Activated T-cell treated with anti-CD3 and anti-CD28 coated beads for 4 hours (primary cell): ENCODE measurements around the gene SMC1A.
"Not testable (repeated sequence)": the region's sequence is repeated elsewhere in the genome, so short reads cannot be mapped to it uniquely, and the experiment has no call there.

Source experiments
- DNase-seq: peaks from one replicate; pipeline ENCODE4 v3.0.0-alpha.2; 2020

The SMC1A gene

DNA sequence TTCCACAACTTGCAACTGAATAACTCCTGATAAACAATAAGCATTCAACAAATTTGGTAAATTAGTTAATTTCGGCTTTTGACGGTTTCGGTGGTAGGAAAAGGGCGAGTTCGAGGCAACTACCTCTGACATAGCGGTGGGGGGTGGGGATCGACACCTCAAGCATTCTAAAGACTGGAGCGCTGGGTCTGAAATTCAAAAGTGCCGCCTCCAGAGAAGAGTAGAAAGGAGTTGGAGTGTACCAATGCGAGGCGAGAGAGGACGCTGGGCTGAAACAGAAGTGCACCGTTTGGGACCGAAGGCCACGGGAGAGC is 725 bp downstream of the SMC1A start:
- DNase-seq = no peak

DNA sequence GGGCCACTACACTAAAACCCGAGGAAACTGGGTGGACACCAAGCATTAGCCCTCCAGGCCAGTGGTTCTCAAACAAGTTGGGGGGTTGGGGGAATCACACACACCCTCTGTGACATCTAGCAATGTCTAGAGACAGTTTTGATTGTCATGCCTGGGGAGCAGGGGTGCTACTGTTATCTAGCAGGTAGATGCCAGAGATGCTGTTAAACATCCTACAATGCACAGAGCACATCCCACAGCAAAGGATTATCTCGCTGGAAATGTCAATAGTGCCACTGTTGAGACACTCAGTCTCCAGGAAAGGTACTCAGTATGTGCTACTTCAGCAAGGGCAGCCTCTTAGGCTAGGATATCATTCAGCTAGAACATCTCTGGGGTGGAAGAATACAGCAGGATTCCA is 1.3 kb downstream of the SMC1A start:
- DNase-seq = no peak

DNA sequence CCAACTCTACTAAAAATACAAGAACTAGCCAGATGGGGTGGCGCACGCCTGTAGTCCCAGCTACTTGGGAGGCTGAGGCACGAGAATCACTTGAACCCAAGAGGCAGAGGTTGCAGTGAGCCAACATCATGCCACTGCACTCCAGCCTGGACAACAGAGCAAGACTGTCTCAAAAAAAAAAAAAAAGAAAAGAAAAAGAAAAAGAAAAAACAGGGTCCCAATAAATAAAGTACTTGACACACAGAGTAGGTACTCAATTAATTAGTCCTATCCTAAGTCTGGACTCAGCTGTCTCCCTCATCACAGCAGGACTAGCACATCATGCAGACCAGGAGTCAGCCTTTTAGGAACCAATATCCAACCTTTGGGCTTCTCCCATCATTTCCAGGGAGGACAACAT is 2.1 kb downstream of the SMC1A start:
- not testable (repeated sequence) for DNase-seq

DNA sequence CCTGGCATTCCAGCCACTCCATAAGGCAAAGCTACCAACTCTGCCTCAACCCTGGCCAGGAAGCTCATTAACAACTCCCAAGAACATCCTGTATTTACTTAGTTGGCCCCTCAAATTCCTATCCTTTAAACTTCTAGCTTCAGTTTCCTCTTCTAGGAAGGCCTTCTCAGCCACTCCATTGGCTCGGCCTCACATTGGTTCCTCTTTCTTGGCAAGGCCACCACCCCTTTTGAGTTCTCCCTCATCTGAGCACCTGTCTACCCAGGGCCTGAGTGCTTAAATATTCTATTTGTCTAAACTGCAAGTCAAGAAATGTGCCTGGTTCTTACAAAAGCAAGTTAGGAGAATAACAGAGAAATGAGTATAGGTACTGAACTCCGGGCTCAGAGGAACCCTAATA is 10.0 kb downstream of the SMC1A start:
- DNase-seq = no peak

DNA sequence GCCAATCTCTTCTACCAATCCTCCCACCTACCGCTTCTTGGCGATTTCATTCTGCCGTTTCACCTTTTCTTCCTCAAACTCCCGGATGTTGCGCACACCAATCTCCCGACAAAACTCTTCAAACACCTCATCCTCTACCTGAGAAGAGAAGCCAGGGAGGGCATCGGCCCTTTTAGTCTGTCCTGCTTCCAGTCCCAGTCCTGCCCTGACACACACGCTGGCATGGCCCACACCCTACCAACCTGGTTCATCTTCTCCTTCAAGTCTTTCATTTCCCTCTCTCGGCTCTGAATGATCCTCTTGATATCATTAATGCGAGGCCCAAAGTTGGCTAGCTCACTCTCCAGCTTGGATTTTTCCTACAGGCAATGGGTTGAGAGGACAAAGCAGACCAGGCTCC is 18.9 kb downstream of the SMC1A start:
- no peak for DNase-seq

DNA sequence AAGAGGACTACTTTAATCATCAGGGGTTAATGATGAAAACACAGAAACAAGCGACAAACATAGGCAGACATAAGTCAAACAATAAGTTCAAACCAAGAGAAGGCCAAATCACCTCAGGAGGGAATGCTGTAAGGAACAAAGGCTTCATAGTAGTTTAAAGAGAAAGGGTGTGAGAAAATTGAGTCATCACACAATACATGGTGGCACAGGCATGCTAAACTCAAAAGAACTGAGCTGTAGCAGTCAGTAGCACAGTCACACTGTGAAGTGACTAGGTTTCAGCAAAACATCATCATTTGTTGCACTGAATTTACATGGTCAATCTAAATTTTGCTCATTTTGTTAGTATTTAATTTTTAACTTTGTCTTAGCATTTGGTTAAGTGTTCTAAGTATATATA is 24.2 kb downstream of the SMC1A start:
- DNase-seq = no peak

DNA sequence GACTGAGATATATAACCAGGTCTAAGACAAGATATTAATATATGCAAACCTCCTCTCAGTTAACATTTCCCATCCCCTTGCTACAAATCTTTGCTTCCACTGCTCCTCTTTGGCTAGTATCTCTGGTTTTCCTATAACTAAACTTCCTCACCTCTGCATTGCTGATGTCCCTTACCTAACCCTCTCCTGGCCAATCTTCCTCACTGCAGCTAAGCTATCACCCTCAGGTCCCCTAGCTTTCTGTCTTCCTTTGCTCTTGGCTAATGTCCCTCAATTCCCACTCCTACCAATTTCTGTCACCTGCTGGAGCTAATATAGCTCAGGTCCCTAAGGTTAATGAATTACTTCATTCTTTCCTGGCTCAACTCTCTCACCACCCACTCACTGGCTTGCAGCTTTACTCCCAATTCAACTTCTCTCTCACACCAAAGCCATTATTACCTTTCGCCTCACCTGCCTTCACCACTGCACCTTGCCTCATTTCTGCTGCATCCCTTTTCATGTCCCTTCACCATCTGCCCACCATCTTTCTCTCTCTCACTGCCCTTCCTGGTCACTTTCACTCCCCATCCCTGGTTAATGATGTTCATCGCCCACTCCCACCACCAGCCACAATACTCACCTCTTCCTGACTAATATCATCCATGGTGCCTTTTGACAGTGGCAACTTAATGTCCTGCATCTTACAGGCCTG is 26.7 kb downstream of the SMC1A start:
- no peak for DNase-seq

DNA sequence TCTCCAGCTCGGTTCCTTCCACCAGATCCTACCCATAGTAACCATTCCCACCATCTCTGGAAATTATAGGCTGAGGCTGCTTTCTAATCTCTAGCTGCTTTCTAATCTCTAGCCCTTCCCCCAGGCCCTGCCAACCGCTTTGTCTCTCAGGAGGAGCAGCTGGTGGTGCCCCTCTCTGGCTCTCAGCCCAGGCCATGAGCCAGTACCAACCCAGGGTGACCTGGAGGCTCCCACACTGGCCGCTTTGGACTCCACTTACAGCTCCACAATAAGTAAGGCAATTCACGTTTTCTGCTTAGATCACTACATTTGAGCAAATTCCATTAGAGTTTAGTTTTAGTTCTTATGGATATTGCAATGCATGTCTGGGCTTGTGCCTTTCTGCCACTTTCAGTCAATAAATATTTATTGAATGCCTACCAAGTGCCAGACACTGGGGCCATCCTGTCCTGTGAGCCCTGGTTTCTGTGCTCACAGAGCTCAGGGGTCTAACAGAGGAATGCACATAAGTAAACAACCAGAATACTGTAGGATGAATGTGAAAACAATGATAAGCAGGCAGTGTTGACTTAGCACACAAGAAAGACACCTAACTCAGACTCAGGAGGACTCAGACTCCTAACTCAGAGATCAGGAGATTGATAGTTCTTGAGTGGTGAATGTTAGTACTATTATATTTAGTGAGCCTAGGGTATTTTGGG is 38.9 kb downstream of the SMC1A start:
- DNase-seq = no peak

DNA sequence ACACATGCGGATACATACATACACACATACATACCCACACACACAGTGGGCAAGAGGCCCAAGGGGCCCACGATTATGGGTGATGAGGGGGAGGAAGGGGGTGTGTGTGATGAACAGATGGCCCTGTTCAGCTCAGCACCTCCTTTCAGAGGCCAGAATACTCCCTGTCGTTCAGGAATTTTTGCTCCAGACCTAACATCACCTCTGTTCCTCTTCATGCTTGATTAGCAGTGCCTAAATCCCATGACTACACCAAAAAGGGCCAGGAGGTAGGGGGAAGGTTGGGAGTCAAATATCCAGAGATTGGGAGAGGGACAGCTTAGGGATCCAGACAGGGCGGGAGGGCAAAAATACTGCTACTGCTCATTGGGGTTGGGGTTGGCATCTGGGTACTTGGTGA is 42.7 kb downstream of the SMC1A start:
- no peak for DNase-seq

DNA sequence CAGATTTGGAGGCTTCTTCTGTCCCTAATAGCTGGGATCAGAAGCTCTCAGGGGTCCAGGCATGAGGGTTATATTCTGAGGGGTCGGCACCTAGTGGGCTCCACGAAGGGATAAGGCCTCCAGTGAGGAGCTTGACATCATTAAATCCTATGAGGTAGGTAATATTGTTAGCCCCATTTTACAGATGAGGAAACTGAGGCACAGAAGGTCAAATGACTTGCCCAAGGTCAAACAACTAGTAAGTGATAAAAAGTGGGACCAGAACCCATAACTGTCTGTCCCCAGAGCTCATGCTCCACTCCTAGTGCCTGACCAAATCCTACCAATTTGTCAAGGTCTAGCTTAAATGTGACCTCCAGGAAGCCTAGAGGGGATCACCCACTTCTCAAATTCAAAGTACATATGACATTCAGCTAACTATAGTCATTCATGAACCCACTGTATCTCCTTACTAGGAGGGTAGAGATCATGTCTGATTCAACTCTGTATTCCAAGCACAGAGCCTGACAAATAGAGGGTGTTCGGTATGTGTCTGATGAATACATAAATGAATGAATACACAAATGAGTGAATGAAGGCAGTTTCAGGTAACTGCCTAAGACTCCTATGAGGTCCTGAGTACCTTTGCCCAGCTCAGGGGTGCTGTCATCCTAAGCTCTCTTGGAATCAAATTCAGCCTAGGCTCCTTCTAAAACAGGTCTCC is 43.3 kb downstream of the SMC1A start:
- DNase-seq = no peak

DNA sequence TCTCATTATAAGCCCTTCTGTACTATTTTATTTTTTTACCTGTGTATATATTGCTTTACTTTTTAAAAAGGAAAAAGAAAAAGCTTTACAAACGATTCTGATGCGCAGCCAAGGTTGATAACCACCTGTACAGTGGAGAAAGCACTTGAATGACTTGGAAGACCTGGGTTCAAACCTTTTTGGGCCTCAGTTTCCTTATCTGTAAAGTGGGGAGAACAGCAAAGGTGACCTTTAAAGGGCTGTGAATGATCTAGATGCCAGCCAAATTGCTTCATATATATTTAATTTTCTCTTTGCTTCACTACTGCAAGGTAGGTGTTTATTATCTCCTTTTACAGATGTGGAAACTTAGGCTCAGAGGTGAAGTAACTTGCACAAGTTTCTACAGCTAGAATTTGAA is 45.0 kb downstream of the SMC1A start:
- no peak for DNase-seq

DNA sequence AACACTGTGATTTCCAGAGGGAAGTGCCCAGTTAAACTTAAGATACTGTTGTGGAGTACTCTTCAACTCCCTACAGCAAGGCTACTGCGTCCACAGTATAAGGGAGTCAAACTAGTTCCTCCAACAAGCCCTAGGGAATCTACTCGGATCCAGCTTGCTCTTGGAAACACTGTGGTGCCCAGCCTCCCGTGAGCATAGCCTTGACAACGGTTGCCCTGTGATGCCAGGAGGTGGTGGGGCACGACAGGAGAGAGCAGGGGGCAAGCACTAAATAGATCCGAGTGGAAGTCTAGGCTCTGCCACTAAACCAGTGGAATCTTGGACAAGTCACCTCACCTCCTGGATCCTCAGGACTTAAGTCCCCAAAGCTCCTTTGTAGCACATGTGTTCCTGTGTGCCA is 45.6 kb downstream of the SMC1A start:
- no peak for DNase-seq

DNA sequence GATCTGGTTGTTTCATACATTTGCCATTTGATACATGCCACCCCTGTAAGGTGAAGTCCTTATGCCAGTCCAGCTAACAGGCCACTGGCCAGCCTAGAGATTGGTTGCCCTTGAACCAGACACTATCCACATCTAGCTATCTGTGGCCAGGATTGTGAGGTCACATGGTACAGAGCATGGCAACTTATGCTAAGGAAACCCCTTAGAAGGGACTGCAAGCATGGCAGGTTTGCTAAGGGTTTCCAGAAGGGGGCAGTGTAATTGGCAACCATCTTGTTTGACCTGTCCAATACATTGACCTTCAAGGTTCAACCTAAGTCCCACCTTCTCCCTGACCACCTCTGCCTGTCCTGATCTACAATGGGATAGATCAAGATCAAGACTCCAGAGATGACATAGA is 47.5 kb downstream of the SMC1A start:
- DNase-seq = no peak

DNA sequence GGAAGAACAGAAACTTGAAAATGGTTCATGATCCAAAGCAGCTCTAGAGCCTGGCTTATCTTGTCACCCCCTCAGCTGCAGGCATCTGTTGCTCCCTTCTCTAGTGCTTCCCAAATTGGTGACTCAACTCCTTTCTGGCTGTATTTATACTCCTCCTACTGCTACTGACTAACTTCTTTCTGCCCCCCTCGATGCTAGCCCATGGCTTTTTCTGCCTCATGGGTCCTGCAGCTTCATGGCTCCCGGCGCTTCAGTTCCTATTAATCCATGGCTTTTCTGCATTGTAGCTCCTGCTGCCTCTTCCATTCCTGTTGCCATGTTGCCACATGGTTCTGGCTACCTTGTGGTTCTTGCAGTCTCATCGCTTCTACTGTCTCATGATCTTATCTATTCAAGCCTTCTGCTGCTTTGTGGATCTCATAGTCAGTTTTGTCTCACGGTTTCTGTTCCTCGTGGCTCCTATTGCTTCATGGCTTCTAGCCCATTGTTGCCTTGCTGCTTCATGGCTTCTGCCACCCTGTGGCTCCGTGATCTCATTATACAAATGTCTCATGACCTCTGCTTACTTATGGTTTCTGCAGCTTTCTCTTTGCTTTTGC is 48.1 kb downstream of the SMC1A start:
- DNase-seq = no peak

DNA sequence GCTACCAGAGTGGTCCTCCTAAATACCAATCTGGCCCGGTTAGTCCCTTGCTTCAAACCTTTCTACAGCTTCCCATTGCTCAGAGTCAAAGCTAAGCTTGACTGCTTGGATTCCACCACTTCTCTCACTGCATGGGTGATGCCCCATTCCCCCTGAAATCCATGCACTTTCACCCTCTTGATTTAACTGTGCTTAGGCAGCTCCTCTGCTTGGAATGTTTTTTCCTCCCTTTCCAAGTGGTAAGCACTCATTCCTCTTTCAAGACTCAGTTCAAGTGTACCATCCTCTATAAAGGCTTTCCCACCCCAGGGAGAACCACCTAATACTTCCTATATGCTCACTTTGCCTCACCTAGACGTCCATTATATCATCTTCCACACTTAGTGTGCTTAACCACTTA is 49.1 kb downstream of the SMC1A start:
- no peak for DNase-seq

DNA sequence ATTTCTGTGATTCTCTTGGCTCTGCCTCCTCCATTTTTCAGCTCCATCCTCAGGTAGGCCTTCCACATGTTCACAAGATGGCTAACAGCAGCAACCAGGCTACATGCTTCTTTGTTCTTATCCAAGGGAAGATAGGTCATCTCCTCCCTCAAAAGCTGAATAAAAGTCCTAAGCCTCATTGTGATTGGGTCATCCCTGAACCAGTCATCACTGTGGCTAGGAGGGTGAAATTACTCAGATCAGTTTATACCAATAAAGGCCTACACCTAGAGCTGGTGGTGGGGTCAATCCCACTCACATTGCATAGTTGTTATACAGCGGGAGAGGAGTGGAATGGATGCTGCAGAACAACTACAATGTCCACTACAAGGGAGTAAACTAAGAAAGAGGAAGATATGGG is 56.0 kb downstream of the SMC1A start:
- DNase-seq = not testable (repeated sequence)

DNA sequence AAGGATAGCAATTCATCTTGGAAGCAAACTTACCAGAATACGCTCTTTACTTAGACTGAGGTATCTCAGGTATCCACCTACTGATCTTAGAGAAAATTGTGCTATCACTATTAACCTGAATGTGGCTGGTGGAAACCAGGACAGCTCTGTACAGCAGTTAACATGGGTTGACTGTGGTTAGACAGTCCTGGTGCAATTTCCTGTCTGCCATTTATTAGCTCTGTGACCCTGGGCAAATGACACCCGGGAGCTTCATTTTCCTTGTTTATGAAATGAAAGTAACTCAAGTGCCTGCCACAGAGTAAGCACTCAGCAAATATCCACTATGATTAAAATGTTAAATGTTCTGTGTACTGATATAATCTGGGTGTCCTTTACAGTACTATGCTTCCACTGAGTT is 60.0 kb downstream of the SMC1A start:
- no peak for DNase-seq

DNA sequence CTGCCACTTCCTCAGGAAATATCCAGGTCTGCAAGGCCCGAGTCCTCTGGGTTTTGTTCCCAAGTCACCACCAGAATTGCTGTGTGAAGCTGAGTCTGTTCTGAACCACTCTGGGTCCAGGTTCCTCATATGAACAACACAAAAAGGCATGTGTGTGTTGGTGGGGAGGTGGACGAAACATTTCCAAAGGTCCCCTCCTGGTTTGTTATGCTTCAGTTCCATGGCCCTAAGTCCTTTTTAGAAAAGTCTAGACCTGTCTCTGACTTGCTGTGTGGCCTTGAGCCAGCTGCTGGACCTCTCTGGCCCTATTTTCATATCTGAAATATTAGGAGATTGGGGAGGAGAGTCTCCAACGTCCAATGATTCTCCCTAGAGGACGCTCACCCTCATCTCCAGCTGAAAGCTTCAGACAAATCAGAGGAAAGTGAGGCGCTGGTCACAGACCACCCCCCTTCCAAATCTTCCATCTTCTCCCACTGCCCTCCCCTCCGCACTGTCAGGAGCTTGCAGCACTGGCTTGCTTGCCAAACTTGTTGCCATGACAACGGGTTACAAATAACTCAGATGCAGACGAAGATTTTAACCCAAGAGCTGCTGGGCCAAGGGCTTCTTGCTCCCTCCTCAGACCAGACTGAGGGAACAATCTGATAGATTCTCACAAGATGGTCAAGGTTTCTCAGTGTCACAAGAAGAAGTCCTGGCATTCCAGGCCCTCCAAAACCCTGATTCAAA is 64.5 kb downstream of the SMC1A start:
- no peak for DNase-seq

DNA sequence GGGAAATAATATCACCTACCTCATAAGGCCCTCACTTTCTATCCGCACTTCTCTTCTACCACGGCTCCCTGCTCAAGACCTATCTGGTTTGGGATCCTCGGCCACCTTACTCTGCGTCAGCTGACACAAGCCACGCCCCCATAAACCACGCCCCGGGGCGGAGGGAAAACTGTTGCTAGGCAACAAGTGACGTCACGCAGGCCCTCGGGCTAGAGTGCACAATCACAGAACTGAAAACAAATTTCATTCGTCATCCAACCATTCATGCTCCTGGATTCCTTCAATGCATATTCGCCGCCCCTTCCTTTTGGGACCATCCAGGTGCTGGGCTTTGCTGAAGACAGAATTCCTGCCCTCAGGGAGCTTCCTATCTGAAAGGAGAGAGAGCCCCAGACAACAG is 66.3 kb downstream of the SMC1A start:
- DNase-seq = no peak

DNA sequence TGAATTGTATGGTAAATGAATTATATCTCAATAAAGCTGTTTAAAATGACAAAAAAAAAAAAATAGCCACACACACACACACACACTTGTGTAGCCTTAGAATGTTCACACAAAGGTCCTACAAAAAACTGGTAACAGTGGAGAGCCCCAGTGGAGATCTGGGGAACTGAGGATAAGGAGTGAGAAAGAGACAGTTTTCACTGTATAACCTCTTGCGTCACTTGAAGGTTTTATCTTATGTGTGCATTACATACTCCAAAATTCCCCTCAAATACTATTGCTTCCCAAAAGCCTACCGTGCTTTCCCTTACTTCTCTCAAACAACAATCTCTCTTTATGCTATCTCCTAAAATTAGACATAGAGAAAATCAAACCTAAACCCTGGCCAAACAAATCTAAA is 67.8 kb downstream of the SMC1A start:
- DNase-seq = no peak

DNA sequence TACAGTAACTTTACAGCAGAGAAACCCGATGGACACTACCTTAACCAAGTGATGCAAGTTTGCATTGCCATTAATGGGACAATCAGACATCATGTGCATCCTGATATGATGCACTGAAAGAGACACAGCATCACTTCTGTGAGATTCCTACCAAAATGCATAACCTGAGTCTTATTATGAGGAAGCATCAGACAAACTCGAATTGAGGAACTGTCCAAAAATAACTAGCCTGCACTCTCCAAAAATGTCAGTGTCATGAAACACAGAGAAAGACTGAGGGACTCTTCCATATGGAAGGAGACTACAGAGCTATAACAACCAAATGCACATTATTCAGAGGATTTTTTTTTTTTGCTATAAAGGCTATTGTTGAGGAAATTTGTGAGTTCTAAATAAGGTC is 74.5 kb downstream of the SMC1A start:
- DNase-seq = no peak

DNA sequence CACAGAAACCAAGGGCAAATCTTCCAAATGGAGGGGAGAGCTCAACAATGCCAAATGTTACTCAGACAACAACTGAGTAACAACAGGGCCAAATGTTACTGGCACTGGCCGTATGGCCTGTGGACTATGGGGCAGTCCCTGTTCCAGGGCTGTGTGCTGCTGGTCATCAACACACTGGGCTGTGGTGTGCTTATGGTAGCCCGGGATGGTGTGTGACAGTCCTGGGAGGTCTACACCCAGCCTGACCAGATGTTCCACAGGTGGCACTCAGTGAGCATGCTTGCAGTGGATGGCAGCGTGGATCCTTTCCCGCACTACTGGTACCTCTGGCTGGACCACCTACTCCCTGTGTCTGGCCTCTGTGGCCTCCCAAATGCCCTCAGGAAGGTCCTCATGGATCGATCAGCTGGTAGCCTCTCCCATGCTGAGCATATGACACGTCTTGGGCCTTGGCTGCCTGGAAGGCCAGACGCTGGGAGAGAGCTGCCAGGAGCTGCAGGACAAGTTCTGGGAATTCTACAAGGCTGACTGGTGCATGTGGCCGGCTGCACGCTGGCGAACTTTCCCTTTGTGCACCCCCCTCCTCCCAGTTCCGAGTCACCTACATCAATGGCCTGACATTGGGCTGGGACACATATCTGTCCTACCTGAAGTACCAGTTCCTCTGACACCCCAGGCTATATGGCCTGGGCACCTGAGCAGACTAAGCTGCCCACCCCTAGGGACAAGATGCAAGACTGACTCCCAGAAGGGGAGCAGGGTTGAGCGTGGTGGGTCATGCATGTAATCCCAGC is 81.4 kb downstream of the SMC1A start:
- DNase-seq = no peak

DNA sequence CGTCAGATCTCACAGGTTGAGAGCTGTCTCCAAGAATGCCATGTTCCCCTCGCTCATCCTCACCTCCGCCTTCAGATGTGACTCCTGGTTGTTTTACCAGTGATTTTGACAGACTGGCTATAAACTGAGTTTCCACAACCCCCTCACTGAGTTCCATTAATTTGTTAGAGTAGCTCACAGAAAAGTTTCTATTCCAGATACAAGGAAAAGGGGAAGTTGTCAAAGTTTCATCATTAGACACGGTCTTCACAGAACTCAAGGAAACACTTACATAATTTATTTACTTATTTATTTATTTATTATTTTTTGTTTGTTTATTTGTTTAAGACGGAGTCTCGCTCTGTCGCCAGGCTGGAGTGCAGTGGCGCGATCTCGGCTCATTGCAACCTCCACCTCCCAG is 85.4 kb downstream of the SMC1A start:
- no peak for DNase-seq
